ENCODE results near the gene SLC25A47.

- TF ChIP-seq NR2C2 (CRISPR knock-in tag; IDR thresholded peaks at IDR 0.05) (no peak), ZBTB43 (CRISPR knock-in tag; IDR thresholded peaks at IDR 0.05) (no peak), CTCF (IDR thresholded peaks at IDR 0.05) (no peak), ZNF396 (CRISPR knock-in tag; IDR thresholded peaks at IDR 0.05; ENCODE audit: borderline replicate concordance) (no peak), ATF3 (CRISPR knock-in tag; conservative IDR thresholded peaks at IDR 0.05) (no peak), KAT7 (CRISPR knock-in tag; IDR thresholded peaks at IDR 0.05; ENCODE audit: borderline replicate concordance) (no peak), E2F1 (CRISPR knock-in tag; IDR thresholded peaks at IDR 0.05) (no peak), TEAD4 (CRISPR knock-in tag; IDR thresholded peaks at IDR 0.05) (no peak)
Observed at GRCh38 chr14:100317389-100317788, 5.8 kb upstream of the SLC25A47 start.
